ENCODE data around the gene TYW1. TPM values are rescaled to one million over a fixed set of nuclear protein-coding genes. Genes with fewer than 3 reads are reported as not detected.
"Not testable (repeated sequence)": the region's sequence is repeated elsewhere in the genome, so short reads cannot be mapped to it uniquely, and the experiment has no call there.

TYW1 gene
- total RNA-seq, 5 donors from 2014 or later (not counting 1 experiment from before 2014, with no cell fraction given): 20.1 to 26.7 (median 22.7) TPM

GRCh38 chr7:67251986-67252558, 255.4 kb downstream of the TYW1 start:
- Histone ChIP-seq H3K27ac (ENCODE audit: low read length) (no peak overlapping the region), H3K4me3 (ENCODE audit: control insufficient read depth in 1 of 2, extremely low read depth in 1 of 2, low read length in 1 of 2) (no peak overlapping the region), H3K27me3 (replicated peaks in 1 of 2; ENCODE audit: control insufficient read depth in 2 of 2, extremely low read depth in 1 of 2, insufficient read depth in 2 of 2, low read length in 1 of 2) (no peaks in the 10 kb centered on the region), H3K4me1 (ENCODE audit: control insufficient read depth in 1 of 2, extremely low read depth in 1 of 2, insufficient read depth in 2 of 2, low read length in 2 of 2) (no peaks in the 10 kb centered on the region), H3K9me3 (peaks cover 3% of the 10 kb centered on the region), H3K36me3 (ENCODE audit: control insufficient read depth in 2 of 2, extremely low read depth in 1 of 2, insufficient read depth in 1 of 2, low read length in 1 of 2) (no peaks in the 10 kb centered on the region)
- no CpG with 5 or more reads among the region's 1 CpG for WGBS (ENCODE audit: insufficient coverage)
- no peaks in the 10 kb centered on the region for H3K27me3 Mint-ChIP-seq
- ATAC-seq (replicated peaks in 1 of 4) (no peak), DNase-seq (no peak)
- no peaks in the 10 kb centered on the region for H3K4me1 Mint-ChIP-seq
- no peak overlapping the region for H3K27ac Mint-ChIP-seq
- CTCF ChIA-PET: no interaction called here
- H3K4me3 Mint-ChIP-seq: no peak overlapping the region
- H3K9me3 Mint-ChIP-seq: peaks cover 0 to 12% (median 3%) of the 10 kb centered on the region in 3 donors
- H3K36me3 Mint-ChIP-seq: peaks cover 23% of the 10 kb centered on the region
- POLR2A ChIA-PET: no interaction called here

DNA sequence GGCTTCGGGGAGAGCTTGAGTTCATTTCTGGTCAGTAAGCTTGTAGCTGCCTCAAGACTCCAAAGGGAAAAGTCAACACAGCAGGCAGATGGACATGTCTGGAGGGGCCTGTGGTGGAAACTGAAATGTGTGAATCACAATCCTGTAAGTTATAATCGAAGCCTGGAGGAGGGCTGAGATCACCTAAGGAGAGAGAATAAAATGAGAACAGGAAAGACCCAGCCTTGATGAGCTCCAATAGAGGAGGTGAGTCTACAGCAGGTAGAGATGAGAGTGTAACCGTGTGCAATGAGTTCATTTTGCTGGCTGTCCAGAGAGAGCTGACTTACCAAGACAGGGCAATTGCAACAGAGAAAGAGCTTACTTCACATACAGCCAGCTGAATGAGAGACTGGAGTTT, 258.4 kb downstream of the TYW1 start:
- WGBS (ENCODE audit: insufficient coverage): 63% methylated on average over 1 of the region's 3 CpGs
- CTCF ChIA-PET; H3K4me1 ChIP-seq (ENCODE audit: control insufficient read depth in 1 of 2, extremely low read depth in 1 of 2, insufficient read depth in 2 of 2, low read length in 2 of 2); ATAC-seq (replicated peaks in 1 of 4); H3K36me3 ChIP-seq (ENCODE audit: control insufficient read depth in 2 of 2, extremely low read depth in 1 of 2, insufficient read depth in 1 of 2, low read length in 1 of 2); H3K27me3 ChIP-seq (replicated peaks in 1 of 2; ENCODE audit: control insufficient read depth in 2 of 2, extremely low read depth in 1 of 2, insufficient read depth in 2 of 2, low read length in 1 of 2); H3K4me1 Mint-ChIP-seq; H3K4me3 ChIP-seq (ENCODE audit: control insufficient read depth in 1 of 2, extremely low read depth in 1 of 2, low read length in 1 of 2); H3K27ac Mint-ChIP-seq; POLR2A ChIA-PET; H3K9me3 Mint-ChIP-seq; H3K9me3 ChIP-seq; H3K27ac ChIP-seq (ENCODE audit: low read length); H3K4me3 Mint-ChIP-seq; H3K27me3 Mint-ChIP-seq; DNase-seq: not testable (repeated sequence)
- H3K36me3 Mint-ChIP-seq: peaks cover 16% of the 10 kb centered on the region

GRCh38 chr7:67257779-67258178, 261.1 kb downstream of the TYW1 start:
- H3K4me3 Mint-ChIP-seq; ATAC-seq (replicated peaks in 1 of 4); DNase-seq; H3K27ac Mint-ChIP-seq; H3K27me3 Mint-ChIP-seq; H3K36me3 ChIP-seq (ENCODE audit: control insufficient read depth in 2 of 2, extremely low read depth in 1 of 2, insufficient read depth in 1 of 2, low read length in 1 of 2); H3K27me3 ChIP-seq (replicated peaks in 1 of 2; ENCODE audit: control insufficient read depth in 2 of 2, extremely low read depth in 1 of 2, insufficient read depth in 2 of 2, low read length in 1 of 2); CTCF ChIA-PET; POLR2A ChIA-PET; H3K9me3 Mint-ChIP-seq; H3K9me3 ChIP-seq; H3K4me1 ChIP-seq (ENCODE audit: control insufficient read depth in 1 of 2, extremely low read depth in 1 of 2, insufficient read depth in 2 of 2, low read length in 2 of 2); H3K4me3 ChIP-seq (ENCODE audit: control insufficient read depth in 1 of 2, extremely low read depth in 1 of 2, low read length in 1 of 2); H3K27ac ChIP-seq (ENCODE audit: low read length): not testable (repeated sequence)
- peaks cover 6 to 17% (median 7%) of the 10 kb centered on the region in 3 donors for H3K4me1 Mint-ChIP-seq
- peaks cover 22% of the 10 kb centered on the region for H3K36me3 Mint-ChIP-seq
- 80% methylated on average over 1 of the region's 1 CpG for WGBS (ENCODE audit: insufficient coverage)

- not testable (repeated sequence) for H3K36me3 ChIP-seq (ENCODE audit: control insufficient read depth in 2 of 2, extremely low read depth in 1 of 2, insufficient read depth in 1 of 2, low read length in 1 of 2); H3K27ac Mint-ChIP-seq; H3K27ac ChIP-seq (ENCODE audit: low read length); H3K27me3 Mint-ChIP-seq; DNase-seq; ATAC-seq (replicated peaks in 1 of 4); H3K4me3 Mint-ChIP-seq; H3K4me3 ChIP-seq (ENCODE audit: control insufficient read depth in 1 of 2, extremely low read depth in 1 of 2, low read length in 1 of 2); H3K27me3 ChIP-seq (replicated peaks in 1 of 2; ENCODE audit: control insufficient read depth in 2 of 2, extremely low read depth in 1 of 2, insufficient read depth in 2 of 2, low read length in 1 of 2); H3K9me3 ChIP-seq; H3K4me1 ChIP-seq (ENCODE audit: control insufficient read depth in 1 of 2, extremely low read depth in 1 of 2, insufficient read depth in 2 of 2, low read length in 2 of 2); H3K9me3 Mint-ChIP-seq
- CTCF ChIA-PET: interaction anchor here in 1 of 2 donors (0.7 kb wide), 1 partner anchor 150 kb away, joined by 3 read pairs; no protein-coding TSS in a partner anchor
- peaks cover 6 to 17% (median 7%) of the 10 kb centered on the region in 3 donors for H3K4me1 Mint-ChIP-seq
- WGBS (ENCODE audit: insufficient coverage): no CpG with 5 or more reads among the region's 6 CpGs
- peaks cover 29% of the 10 kb centered on the region for H3K36me3 Mint-ChIP-seq
- POLR2A ChIA-PET: interaction anchor here in 1 of 2 donors (0.6 kb wide), 1 partner anchor 580 kb away, joined by 3 read pairs; no protein-coding TSS in a partner anchor
Observed at GRCh38 chr7:67259363-67259762, 262.7 kb downstream of the TYW1 start.

- ATAC-seq (replicated peaks in 1 of 4) (peak; percentile 23 to 53 (median 32)), DNase-seq (peak in 28 of 35 experiments; percentile 1 to 42 (median 18))
- H3K4me1 ChIP-seq (ENCODE audit: control insufficient read depth in 1 of 2, extremely low read depth in 1 of 2, insufficient read depth in 2 of 2, low read length in 2 of 2); H3K4me3 ChIP-seq (ENCODE audit: control insufficient read depth in 1 of 2, extremely low read depth in 1 of 2, low read length in 1 of 2); H3K27me3 Mint-ChIP-seq; CTCF ChIA-PET; H3K27ac ChIP-seq (ENCODE audit: low read length); H3K36me3 ChIP-seq (ENCODE audit: control insufficient read depth in 2 of 2, extremely low read depth in 1 of 2, insufficient read depth in 1 of 2, low read length in 1 of 2); POLR2A ChIA-PET; H3K4me3 Mint-ChIP-seq; H3K9me3 ChIP-seq; H3K27me3 ChIP-seq (replicated peaks in 1 of 2; ENCODE audit: control insufficient read depth in 2 of 2, extremely low read depth in 1 of 2, insufficient read depth in 2 of 2, low read length in 1 of 2); H3K9me3 Mint-ChIP-seq: not testable (repeated sequence)
- Mint-ChIP-seq H3K4me1 (peaks cover 6 to 17% (median 7%) of the 10 kb centered on the region in 3 donors), H3K36me3 (peaks cover 30% of the 10 kb centered on the region), H3K27ac (peak overlapping the region in 1 of 2 donors; percentile 39)
- WGBS (ENCODE audit: insufficient coverage): 81% methylated on average over 3 of the region's 6 CpGs
Observed at GRCh38 chr7:67260166-67260586, 263.5 kb downstream of the TYW1 start.

DNA sequence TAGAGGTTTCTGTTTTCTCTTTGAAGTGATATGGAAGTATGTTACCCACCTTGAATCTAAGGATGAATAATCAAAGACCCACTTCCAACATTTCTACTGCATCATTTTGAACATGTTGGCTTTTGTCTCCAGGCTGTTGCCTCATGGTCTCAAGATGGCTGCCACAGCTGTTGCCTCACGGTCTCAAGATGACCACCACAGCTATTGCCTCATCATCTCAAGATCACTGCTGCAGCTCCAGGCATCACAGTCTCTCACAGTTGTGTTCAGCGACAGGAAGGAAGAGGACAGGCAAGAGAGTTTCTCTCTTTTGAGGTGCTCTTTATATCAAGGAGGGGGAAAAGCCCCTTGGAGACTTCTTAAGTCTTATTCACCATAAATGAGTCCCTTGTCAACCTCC, 267.4 kb downstream of the TYW1 start:
- Mint-ChIP-seq H3K36me3 (peaks cover 27% of the 10 kb centered on the region), H3K4me1 (peaks cover 6 to 10% (median 7%) of the 10 kb centered on the region in 3 donors)
- H3K9me3 ChIP-seq; DNase-seq; H3K4me3 Mint-ChIP-seq; H3K27me3 ChIP-seq (replicated peaks in 1 of 2; ENCODE audit: control insufficient read depth in 2 of 2, extremely low read depth in 1 of 2, insufficient read depth in 2 of 2, low read length in 1 of 2); H3K27me3 Mint-ChIP-seq; H3K27ac ChIP-seq (ENCODE audit: low read length); H3K36me3 ChIP-seq (ENCODE audit: control insufficient read depth in 2 of 2, extremely low read depth in 1 of 2, insufficient read depth in 1 of 2, low read length in 1 of 2); H3K9me3 Mint-ChIP-seq; H3K4me1 ChIP-seq (ENCODE audit: control insufficient read depth in 1 of 2, extremely low read depth in 1 of 2, insufficient read depth in 2 of 2, low read length in 2 of 2); CTCF ChIA-PET; H3K4me3 ChIP-seq (ENCODE audit: control insufficient read depth in 1 of 2, extremely low read depth in 1 of 2, low read length in 1 of 2); H3K27ac Mint-ChIP-seq; ATAC-seq (replicated peaks in 1 of 4): not testable (repeated sequence)
- no CpG with 5 or more reads among the region's 2 CpGs for WGBS (ENCODE audit: insufficient coverage)
- POLR2A ChIA-PET: interaction anchor here in 1 of 2 donors (0.6 kb wide), 1 partner anchor 52 kb away, joined by 11 read pairs; no protein-coding TSS in a partner anchor

- CTCF ChIA-PET; H3K27ac Mint-ChIP-seq; H3K4me3 ChIP-seq (ENCODE audit: control insufficient read depth in 1 of 2, extremely low read depth in 1 of 2, low read length in 1 of 2): not testable (repeated sequence)
Observed at GRCh38 chr7:67266070-67266469, 269.4 kb downstream of the TYW1 start.

More at GRCh38 chr7:67266070-67266469, 269.4 kb downstream of the TYW1 start:
- ATAC-seq (replicated peaks in 1 of 4); DNase-seq; H3K36me3 ChIP-seq (ENCODE audit: control insufficient read depth in 2 of 2, extremely low read depth in 1 of 2, insufficient read depth in 1 of 2, low read length in 1 of 2); H3K27me3 Mint-ChIP-seq; H3K4me3 Mint-ChIP-seq; H3K9me3 Mint-ChIP-seq; H3K27me3 ChIP-seq (replicated peaks in 1 of 2; ENCODE audit: control insufficient read depth in 2 of 2, extremely low read depth in 1 of 2, insufficient read depth in 2 of 2, low read length in 1 of 2); H3K4me1 ChIP-seq (ENCODE audit: control insufficient read depth in 1 of 2, extremely low read depth in 1 of 2, insufficient read depth in 2 of 2, low read length in 2 of 2); POLR2A ChIA-PET; H3K27ac ChIP-seq (ENCODE audit: low read length); H3K9me3 ChIP-seq; H3K4me1 Mint-ChIP-seq: not testable (repeated sequence)
- 83% methylated on average over 1 of the region's 3 CpGs for WGBS (ENCODE audit: insufficient coverage)
- H3K36me3 Mint-ChIP-seq: peaks cover 23% of the 10 kb centered on the region
